Measurements from ENCODE around the gene GPR146. TPM values are rescaled to one million over a fixed set of nuclear protein-coding genes. Genes with fewer than 3 reads are reported as not detected.
A peak's percentile ranks its signal among the peaks of the same experiment; 100 is the strongest.

The GPR146 gene
- total RNA-seq, 1 donor from 2014 or later = 224 TPM

- no peak overlapping the region for H3K27ac ChIP-seq
- peaks cover 5 to 25% of the 10 kb centered on the region in 2 donors for H3K4me1 ChIP-seq
- no peaks in the 10 kb centered on the region for H3K27me3 ChIP-seq
- H3K9me3 ChIP-seq = no peaks in the 10 kb centered on the region
- H3K36me3 ChIP-seq = no peaks in the 10 kb centered on the region
- intact Hi-C loops (cut with DNase I) = loop anchor here (5.0 kb wide), 1 partner anchor 57 kb away; the partner anchor contains the start of gene GPR146
- no peak for DNase-seq (ENCODE audit: low spot score in 2 of 2)
- no peak for TF ChIP-seq CTCF (IDR thresholded peaks at IDR 0.05)
- no peak overlapping the region for H3K4me3 ChIP-seq
Observed at GRCh38 chr7:1099637-1100036, 55.3 kb downstream of the GPR146 start.

- Histone ChIP-seq H3K9me3 (no peaks in the 10 kb centered on the region), H3K4me1 (peaks cover 5 to 23% of the 10 kb centered on the region in 2 donors), H3K27ac (no peak overlapping the region), H3K4me3 (no peak overlapping the region), H3K36me3 (no peaks in the 10 kb centered on the region), H3K27me3 (no peaks in the 10 kb centered on the region)
- intact Hi-C loops (cut with DNase I) = no loop called here
- no peak for DNase-seq (ENCODE audit: low spot score in 2 of 2)
- TF ChIP-seq CTCF (IDR thresholded peaks at IDR 0.05) = no peak
Observed at GRCh38 chr7:1100386-1100785, 56.0 kb downstream of the GPR146 start.

GRCh38 chr7:1100834-1101562 is 56.7 kb downstream of the GPR146 start:
- Histone ChIP-seq H3K36me3 (no peaks in the 10 kb centered on the region), H3K9me3 (no peaks in the 10 kb centered on the region), H3K4me1 (peaks cover 5 to 18% of the 10 kb centered on the region in 2 donors), H3K27ac (no peak overlapping the region), H3K27me3 (no peaks in the 10 kb centered on the region), H3K4me3 (no peak overlapping the region)
- no peak for TF ChIP-seq CTCF (IDR thresholded peaks at IDR 0.05)
- DNase-seq (ENCODE audit: low spot score in 2 of 2) = no peak
- intact Hi-C loops (cut with DNase I) = no loop called here

GRCh38 chr7:1101563-1102431 is 57.5 kb downstream of the GPR146 start:
- no peaks in the 10 kb centered on the region for H3K9me3 ChIP-seq
- peak overlapping the region; percentile 48 to 51 for H3K27ac ChIP-seq
- peaks cover 0 to 10% of the 10 kb centered on the region in 2 donors for H3K4me1 ChIP-seq
- no peaks in the 10 kb centered on the region for H3K27me3 ChIP-seq
- peak in 1 of 2 donors; percentile 80 for DNase-seq (ENCODE audit: low spot score in 2 of 2)
- no peaks in the 10 kb centered on the region for H3K36me3 ChIP-seq
- H3K4me3 ChIP-seq = peak overlapping the region in 1 of 2 donors; percentile 2
- TF ChIP-seq CTCF (IDR thresholded peaks at IDR 0.05) = no peak
- intact Hi-C loops (cut with DNase I) = no loop called here

- Histone ChIP-seq H3K27me3 (no peaks in the 10 kb centered on the region), H3K4me1 (peaks cover 0 to 9% of the 10 kb centered on the region in 2 donors), H3K36me3 (no peaks in the 10 kb centered on the region), H3K4me3 (no peak overlapping the region), H3K9me3 (no peaks in the 10 kb centered on the region), H3K27ac (no peak overlapping the region)
- no peak for DNase-seq (ENCODE audit: low spot score in 2 of 2)
- intact Hi-C loops (cut with DNase I) = no loop called here
- TF ChIP-seq CTCF (IDR thresholded peaks at IDR 0.05) = no peak
Observed at GRCh38 chr7:1103009-1103788, 58.9 kb downstream of the GPR146 start.

All from ascending aorta (tissue), 2 donors.